Measurements from ENCODE around the gene FUBP3.
A peak's percentile ranks its signal among the peaks of the same experiment; 100 is the strongest.
"Not testable (repeated sequence)": the region's sequence is repeated elsewhere in the genome, so short reads cannot be mapped to it uniquely, and the experiment has no call there.

The FUBP3 gene

DNA sequence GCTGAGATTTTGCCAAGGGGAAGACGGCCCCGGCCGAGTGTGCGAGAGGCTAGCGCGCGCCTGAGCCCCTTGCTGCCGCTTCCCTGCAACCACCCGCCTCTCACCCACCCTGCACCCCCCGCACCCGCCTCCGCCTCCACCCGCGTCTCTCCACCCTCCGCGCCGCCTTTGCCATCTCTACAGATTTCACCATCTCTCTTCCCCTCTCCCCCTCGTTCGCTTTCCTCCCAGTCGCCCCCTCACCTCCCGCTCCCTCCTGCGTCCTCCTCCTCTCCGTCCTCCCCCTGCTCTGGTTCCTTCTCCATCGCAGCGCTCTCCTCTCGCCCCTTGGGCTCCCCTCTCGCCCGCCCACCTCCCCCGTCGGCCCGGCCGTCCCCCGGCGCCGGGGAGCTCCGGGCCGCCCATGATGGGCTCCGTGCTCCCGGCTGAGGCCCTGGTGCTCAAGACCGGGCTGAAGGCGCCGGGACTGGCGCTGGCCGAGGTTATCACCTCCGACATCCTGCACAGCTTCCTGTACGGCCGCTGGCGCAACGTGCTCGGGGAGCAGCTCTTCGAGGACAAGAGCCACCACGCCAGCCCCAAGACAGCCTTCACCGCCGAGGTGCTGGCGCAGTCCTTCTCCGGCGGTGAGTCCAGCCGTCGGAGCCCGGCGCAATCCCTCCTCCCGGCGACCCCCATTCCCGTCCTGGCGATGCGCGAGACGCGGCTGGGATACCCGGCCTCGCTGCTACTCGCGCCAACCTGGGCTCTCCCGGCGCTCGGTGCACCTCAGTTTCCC lies 85.1 kb downstream of the FUBP3 start, which contains the start of gene PRDM12:
Gene PRDM12 (plus strand): TSS at position 344 of the 778 bp plus-strand sequence. CDS start 60 bp downstream, at position 404.
- no peak for DNase-seq

DNA sequence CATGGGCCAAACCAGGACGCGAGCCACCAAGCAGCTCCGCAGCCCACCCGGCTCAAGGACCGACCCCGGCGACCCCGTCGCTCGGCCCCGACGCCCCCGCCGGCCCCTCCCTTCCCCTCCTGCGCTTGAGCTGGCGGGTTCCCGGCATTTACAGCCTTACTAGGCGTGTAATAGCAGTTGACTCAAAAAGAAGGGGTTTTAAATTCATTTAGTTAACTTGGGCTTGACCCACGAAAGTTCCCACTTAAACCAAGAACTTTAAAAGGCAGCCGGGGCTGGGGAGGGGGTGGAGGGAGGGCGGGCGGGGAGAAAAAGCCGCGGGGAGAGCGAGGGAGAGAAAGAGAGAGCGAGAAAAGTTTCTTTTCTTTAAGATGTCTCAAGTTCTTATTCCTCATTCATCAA lies 85.7 kb downstream of the FUBP3 start:
- DNase-seq, result no peak

DNA sequence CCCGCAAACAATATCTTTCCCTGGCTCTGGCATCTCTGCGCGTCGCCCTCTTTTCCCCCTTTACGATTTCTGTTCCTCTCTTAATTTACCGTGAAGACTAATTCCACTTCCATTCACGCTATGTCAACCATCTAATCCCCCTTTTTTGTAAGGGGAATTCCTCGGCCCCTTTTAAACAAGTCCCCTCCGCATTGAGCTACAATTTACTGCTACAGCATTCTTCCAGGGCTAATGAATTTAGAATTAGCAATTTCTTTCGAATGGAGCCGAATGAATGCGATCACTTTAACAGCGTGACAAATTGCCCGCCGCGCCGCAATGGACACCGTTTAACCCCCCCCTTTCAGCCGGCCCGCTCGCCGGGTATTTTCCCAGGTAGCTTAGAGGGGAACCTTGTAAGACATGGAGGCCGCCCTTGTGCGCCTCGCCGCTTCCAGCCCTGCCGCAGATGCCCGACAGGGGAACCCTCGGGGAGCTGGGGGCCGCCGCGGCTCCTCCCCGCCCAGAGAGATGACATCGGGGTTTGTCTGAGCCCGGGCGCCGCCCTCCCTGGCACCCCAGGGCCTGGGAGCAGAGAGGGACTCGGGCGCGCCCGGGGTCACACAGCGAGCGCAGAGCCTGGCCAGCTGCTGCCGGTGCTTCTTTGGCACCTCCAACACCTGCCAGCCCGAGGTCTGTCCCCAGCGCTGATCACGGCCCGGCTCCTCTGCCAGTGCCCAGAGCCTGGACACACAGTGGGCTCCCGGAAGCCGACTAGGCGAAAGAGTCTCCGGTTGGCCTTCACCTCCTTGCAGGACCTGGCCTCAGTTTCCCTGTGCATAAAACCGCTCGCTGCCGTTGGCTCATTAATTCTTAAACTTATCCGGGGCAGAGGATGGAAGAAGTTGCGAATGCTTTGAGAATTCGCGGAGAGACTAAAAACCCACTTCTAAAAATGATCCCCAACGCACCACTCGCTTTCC lies 86.3 kb downstream of the FUBP3 start:
- no peak for DNase-seq

DNA sequence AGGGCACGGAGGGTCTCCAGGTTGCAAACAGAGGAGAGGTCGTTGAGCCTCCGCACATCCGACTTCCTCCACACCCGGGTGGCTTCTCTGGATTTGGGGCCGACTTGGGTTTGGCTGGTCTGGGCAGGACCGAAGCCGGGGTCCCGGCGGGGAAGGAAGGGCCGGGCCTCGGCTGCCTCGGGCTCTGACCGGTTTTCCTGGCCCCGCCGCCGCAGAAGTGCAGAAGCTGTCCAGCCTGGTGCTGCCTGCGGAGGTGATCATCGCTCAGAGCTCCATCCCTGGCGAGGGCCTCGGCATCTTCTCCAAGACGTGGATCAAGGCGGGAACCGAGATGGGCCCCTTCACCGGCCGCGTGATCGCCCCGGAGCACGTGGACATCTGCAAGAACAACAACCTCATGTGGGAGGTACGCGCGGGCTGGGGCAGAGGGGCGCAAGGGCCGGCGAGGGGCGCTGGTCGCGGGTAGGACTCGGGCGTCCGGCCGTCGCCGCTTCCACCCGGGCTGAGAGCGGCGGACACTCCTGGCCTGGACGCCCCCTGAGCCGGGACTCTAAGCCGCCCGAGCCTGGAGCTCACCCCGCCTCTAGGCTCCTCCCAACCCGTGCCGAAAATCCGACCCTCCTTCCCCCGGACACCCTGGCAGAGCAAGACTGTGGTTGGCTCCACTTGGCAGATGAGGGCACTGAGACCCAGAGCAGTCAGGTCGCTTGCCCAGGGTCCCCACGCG lies 87.2 kb downstream of the FUBP3 start:
- DNase-seq, result no peak

DNA sequence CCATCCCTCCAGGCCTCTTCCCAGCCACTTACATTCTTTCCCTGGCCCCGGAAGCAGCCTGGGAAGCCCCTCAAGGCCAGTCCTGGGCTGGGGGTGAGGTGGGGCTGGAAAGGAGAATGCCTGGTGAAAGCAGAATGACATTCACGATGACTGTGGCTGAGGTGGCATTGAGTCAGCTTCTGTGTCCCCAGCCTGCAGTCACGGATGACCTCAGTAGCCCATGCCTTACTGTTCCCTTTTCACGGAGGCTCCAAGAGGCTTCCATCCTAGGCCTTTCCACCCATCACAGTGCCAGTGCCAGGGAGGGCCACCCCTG lies 87.7 kb downstream of the FUBP3 start:
- no peak for DNase-seq

DNA sequence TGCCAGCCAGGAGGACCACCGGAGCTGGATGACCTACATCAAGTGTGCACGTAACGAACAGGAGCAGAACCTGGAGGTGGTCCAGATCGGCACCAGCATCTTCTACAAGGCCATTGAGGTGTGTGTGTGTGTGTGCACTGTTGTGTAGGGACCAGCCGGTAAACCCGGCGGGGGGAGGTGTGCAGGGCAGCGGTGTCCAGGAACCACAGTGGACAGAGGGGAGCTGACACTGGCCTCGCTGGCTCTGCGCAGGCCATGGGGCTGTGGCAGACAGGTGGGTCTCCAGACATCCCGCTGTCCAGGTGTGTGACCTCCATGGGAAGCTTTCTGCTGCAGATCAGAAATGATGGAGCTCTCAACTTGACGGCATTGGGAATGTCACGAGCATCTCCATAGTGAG lies 88.8 kb downstream of the FUBP3 start:
- no peak for DNase-seq

DNA sequence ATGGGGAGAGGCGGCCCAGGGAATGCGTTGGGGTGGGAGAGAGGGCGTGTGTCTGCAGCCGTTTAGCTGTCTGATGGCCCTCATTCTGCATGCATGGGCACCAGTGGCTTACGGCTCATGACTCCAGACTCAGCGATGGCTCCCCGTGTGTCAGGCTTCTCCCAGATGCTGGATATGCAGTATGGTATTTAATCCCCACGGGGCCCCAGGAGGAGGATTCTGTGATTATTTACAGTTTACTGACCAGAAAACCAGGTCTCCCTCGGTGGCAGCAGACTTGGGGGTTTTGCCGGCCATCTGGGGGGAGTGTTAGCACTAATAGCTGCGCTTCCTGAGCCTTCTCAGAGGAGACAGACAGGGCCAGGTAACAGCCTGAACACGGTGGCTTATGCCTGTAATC lies 89.3 kb downstream of the FUBP3 start:
- DNase-seq, result no peak

DNA sequence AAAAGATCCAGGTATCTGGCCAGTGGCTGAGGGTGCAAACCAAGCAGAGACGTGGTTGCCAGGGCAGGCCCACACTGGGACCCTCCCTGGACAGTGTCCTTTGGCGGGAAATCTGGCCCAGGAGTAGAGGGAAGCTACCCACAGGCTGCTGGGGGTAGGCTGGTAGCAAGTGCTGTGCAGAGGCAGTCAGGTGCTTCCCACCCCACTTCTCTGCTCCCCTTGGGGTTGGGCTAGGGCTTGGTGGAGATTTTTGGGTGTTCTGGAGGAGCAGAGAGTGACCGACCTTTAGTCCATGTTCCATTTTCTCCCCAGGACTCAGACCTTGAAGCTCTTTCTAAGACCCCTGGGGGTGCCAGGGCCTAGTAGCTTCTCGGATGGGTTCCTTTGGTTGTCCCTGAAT lies 90.6 kb downstream of the FUBP3 start:
- no peak for DNase-seq

DNA sequence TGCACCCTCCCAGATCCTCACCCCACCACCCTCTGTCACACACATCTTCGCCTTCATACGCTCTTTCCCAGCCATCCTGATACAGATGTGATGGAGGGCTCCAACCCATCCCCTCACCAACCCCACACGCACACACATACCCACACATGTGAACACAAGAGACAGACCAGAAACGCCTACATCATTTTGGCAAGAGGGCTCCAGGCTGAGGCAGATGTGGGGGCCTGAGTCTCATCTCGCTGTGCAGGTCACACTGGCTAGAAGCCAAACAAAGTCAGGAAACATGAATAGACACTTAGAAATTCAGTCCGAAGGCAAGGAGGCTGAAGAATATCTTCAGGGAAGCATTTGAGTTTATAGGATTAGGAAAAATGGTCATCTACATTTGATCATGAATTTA lies 91.3 kb downstream of the FUBP3 start:
- DNase-seq, result no peak

DNA sequence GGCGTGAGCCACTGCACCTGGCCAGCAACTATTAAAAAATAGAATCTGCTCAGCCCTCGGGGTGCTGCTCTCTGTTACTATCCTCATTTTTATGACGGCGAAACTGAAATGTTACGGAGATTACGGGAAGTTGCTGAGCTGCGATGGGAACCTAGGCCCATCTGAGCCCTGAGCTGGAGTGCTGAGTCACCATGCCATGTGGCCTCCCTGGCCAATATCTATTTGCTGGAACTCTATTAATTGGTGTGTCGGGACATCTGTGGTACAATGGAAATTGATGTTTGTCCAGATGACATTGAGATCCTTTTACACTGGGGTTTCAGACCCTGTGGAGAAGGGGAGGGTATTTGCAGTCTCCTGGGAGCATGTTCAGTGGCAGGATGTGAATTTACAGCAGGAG lies 93.1 kb downstream of the FUBP3 start:
- DNase-seq, result peak; percentile 72

DNA sequence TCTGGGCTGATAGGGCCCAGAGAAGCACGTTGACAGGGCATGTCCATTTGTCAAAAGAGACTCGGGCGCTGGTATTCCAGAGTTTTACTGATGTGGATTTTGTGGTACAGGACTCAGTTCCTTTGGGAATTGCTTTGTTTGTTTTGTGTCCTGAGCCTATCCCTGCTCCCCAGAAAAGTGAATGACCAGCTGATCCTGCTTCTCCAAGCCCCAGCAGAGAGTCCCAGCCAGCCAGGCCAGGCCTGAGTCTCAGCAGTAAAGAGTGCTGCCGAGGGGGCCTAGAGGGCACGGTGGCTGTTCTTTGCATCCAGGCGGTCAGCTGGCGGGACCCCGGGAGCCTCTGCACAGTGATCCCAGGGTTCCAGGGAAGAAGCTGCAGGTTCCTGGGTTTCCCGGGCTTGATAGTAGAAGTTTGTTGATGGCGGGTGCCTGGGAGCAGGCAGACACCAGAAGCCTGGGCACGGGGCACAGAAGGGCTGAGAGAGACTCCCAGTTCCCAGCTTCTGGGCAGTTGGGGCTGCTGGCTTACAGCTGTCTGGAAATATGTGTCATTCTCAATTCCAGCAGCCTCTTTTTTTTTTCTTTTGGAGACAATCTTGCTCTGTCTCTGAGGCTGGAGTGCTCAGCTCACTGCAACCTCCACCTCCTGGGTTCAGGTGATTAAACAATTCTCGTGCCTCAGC lies 93.7 kb downstream of the FUBP3 start:
- no peak for DNase-seq

DNA sequence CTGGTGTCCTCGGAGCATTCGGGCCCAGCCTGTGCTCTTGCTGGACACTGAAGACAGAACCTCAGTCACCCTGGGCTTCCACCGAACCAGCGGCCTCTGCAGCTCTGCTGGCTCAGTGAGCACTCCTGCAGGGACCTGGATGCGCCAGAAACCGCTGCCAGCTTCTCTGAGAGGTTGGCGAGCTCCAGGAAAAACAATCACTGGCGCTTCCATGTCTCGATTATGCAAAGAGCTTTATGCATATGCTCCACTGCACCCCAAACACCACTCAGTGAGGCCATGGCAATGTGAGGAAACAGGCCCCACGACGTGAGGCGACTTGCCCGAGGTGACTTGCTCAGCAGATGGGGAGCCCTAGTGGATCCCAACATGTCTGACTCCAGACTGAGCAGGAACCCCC lies 96.0 kb downstream of the FUBP3 start:
- DNase-seq, result no peak

DNA sequence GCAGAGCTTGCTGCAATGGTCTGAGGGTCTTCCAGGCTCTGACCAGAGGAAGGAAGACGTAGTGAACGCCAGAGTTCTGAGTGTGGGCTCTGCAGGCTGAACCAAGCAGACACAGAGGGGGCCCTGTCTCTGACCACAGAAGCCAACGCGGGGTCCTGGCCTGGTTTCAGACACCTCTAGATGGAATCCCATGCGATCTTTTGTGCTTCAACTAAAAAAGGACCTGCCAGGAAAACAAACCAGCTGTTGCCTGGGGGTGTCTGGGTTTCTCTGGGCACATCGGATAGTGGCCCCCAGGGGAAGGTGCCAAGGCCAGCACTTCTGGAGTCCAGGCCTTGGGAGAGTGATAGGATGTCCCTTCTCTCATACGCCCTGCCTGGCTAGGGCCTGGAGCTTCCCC lies 97.9 kb downstream of the FUBP3 start:
- no peak for DNase-seq

DNA sequence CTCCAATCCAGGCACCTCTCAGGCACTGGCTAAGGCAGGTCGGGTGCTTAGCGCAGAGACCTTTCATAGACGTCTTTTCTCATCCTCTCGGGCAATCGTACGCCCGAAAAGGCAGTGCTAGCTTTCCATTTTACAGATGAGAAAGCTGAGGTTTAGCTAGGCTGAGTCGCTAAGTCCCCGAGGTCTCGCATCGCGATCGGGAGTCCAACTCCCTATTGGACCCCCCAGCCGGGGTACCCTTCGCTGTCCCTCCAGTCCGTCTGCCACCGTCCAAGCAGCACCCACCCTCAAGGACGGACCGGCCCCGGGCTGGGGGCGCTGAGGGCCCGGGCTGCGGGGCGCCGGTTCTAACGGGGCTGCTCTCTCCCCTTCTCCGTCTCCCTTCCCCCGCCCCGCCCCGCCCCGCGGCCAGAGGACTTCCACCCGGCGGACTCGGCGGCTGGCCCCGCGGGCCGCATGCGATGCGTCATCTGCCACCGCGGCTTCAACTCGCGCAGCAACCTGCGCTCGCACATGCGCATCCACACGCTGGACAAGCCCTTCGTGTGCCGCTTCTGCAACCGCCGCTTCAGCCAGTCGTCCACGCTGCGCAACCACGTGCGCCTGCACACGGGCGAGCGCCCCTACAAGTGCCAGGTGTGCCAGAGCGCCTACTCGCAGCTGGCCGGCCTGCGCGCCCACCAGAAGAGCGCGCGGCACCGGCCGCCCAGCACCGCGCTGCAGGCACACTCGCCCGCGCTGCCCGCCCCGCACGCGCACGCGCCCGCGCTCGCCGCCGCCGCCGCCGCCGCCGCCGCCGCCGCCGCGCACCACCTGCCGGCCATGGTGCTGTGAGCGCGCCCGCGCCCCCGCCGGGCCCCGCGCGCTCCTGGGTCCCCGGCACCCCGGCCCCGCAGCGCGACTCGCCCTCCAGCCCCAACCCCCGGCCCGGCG lies 101.7 kb downstream of the FUBP3 start:
- DNase-seq, result peak; percentile 88

DNA sequence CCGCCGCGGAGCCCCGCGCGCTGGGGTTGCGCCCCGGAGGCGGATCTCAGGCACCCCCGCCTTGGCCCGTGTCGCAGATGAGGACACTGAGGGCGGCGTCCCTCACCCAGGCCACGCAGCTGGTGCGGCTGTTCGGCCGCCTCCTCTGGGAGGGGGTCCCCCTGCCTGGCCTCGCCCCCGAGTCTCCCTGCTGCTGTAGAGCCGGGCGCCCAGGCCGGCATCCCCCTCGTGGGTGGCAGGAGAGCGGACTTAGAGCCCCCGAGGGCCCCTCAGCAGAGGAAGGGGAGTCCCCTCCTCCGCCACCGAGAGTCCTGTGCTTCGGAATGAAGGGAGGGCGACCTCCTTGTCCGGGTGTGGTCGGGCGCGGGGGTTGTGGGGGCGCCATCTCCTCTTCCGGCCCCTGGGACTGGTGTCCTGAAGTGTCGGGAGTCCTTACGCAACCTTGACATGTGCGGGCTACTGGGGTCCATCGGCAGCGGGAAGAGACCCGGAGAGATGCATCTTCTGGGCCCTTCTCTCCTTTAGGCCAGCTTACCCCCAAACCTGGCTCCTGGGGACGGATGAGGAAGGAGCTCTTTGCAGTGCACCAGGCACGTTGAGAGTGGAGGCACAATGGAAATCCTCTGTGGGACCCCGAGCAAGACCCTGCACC lies 102.5 kb downstream of the FUBP3 start:
- DNase-seq, result peak; percentile 24

DNA sequence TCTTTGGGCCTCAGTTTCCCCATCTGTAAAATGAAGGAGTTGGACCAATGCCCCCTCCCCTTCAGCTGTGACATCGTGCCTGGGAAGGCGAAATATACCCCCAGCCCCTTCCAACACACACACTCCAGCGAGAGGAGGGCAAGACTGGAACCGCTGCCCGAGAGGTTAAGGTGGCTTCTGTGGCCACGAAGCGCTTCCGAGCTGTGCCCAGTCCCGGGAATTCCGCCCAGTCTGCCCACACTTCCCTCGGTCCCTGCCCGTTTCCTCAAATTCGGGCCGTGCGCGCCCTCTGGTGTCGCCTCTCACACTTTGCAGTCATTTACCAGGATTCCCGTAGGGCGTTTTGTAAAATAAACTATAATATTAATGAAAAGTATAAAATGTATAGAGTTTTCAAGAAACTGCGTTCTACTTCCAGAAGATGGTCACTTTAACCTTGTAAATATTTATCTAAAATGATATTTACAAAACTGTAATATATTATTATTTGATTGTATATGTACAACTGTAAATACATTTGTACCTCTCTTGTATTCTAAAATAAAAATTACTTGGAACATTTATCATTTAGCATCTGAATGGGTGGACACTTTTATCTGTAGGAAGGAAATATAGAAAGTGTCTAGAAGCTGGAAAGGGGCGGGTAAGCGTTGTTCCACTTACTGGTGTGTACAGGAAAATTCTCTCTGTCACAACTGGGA lies 103.2 kb downstream of the FUBP3 start:
- peak; percentile 67 for DNase-seq

DNA sequence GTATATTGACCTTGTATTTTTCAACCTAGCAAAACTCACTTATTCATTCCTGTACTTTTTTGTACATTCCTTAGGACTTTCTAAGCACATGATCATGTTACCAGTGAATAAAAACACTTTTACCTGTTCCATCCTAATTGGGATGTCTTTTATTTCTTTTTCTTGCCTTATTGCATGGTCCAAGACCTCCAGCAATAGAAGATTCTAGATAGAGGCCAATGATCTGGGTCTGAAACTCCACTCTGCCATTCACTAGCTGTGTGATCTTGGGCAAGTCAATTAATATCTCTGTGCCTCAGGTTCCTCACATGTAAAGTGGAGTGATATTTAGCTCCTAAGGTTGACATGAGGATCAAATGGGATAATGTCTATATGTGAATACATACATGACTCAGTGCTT lies 105.7 kb downstream of the FUBP3 start:
- no peak for DNase-seq

DNA sequence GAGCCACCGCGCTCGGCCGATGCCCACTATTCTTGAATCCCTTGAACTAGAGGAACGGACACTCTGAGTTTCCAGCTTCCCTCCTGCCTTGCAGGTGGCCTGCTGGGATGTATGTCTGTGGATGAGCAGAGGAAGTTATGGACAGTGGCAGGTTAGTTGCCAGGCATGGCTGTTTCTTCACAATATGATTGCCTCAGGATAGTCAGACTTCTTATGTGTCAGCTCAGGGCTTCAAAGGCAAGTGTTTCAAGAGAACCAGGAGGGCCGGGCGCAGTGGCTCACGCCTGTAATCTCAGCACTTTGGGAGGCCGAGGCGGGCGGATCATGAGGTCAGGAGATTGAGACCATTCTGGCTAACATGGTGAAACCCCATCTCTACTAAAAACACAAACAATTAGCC lies 106.6 kb downstream of the FUBP3 start:
- not testable (repeated sequence) for DNase-seq

DNA sequence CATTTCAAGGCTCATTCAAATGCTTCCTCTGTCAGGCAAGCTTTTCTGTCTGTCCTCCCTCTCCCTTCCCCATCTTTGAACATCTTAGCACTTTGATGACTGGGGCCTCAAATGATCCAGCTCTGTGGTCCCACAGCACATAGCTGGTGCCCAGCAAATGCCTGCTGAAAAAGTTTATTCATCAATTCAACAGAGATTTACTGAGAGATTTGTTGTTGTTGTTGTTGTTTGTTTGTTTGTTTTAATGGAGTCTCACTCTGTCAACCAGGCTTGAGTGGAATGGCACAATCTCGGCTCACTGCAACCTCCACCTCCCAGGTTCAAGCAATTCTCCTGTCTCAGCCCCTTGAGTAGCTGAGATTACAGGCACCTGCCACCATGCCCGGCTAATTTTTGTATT lies 108.2 kb downstream of the FUBP3 start:
- DNase-seq, result no peak

Measured in MV-4-11 (cell line).